HG02885 (cell line): ENCODE measurements around the gene PRR3.

Experiments
- ATAC-seq: cut with Tn5 transposase; IDR thresholded peaks from one replicate; pipeline ENCODE4 v1.9.1; 2021; ENCODE audit warnings: mild to moderate bottlenecking; ENCODE audit not compliant: unreplicated experiment, poor library complexity

Gene PRR3

GRCh38 chr6:30610065-30610464 is 53.0 kb downstream of the PRR3 start:
- no peak for ATAC-seq

- ATAC-seq = no peak
These were observed 54.2 kb downstream of the PRR3 start for GRCh38 chr6:30611150-30611855.

- no peak for ATAC-seq
These were observed 54.7 kb downstream of the PRR3 start for GRCh38 chr6:30611856-30612194.

- no peak for ATAC-seq
These were observed 55.1 kb downstream of the PRR3 start for GRCh38 chr6:30612213-30612612.

GRCh38 chr6:30612687-30613248 is 55.7 kb downstream of the PRR3 start:
- ATAC-seq = no peak
